Measurements from ENCODE around the gene GARRE1.

GARRE1 gene

GRCh38 chr19:34218818-34219164 is 35.6 kb upstream of the GARRE1 start (continued):
- TF ChIP-seq RARB (CRISPR knock-in tag; IDR thresholded peaks at IDR 0.05): no peak

GRCh38 chr19:34220472-34221063 is 33.8 kb upstream of the GARRE1 start:
- TF ChIP-seq ESRRG (CRISPR knock-in tag; IDR thresholded peaks at IDR 0.05): no peak
- TF ChIP-seq, protein P1, sequence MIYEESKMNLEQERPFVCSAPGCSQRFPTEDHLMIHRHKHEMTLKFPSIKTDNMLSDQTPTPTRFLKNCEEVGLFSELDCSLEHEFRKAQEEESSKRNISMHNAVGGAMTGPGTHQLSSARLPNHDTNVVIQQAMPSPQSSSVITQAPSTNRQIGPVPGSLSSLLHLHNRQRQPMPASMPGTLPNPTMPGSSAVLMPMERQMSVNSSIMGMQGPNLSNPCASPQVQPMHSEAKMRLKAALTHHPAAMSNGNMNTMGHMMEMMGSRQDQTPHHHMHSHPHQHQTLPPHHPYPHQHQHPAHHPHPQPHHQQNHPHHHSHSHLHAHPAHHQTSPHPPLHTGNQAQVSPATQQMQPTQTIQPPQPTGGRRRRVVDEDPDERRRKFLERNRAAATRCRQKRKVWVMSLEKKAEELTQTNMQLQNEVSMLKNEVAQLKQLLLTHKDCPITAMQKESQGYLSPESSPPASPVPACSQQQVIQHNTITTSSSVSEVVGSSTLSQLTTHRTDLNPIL (CRISPR knock-in tag; IDR thresholded peaks at IDR 0.05; ENCODE audit: low read depth): no peak
- no peak for TF ChIP-seq BACH2 (CRISPR knock-in tag; IDR thresholded peaks at IDR 0.05; ENCODE audit: borderline replicate concordance)
- no peak for TF ChIP-seq PATZ1 (CRISPR knock-in tag; IDR thresholded peaks at IDR 0.05; ENCODE audit: borderline replicate concordance)
- TF ChIP-seq TCF4 (CRISPR knock-in tag; IDR thresholded peaks at IDR 0.05; ENCODE audit: borderline replicate concordance): no peak
- TF ChIP-seq ISL1 (CRISPR knock-in tag; IDR thresholded peaks at IDR 0.05): no peak
- no peak for TF ChIP-seq CSDC2 (CRISPR knock-in tag; IDR thresholded peaks at IDR 0.05)
- no peak for TF ChIP-seq CSRNP3 (CRISPR knock-in tag; IDR thresholded peaks at IDR 0.05)
- TF ChIP-seq, protein P2, sequence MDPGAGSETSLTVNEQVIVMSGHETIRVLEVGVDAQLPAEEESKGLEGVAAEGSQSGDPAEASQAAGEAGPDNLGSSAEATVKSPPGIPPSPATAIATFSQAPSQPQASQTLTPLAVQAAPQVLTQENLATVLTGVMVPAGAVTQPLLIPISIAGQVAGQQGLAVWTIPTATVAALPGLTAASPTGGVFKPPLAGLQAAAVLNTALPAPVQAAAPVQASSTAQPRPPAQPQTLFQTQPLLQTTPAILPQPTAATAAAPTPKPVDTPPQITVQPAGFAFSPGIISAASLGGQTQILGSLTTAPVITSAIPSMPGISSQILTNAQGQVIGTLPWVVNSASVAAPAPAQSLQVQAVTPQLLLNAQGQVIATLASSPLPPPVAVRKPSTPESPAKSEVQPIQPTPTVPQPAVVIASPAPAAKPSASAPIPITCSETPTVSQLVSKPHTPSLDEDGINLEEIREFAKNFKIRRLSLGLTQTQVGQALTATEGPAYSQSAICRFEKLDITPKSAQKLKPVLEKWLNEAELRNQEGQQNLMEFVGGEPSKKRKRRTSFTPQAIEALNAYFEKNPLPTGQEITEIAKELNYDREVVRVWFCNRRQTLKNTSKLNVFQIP (CRISPR knock-in tag; IDR thresholded peaks at IDR 0.05; ENCODE audit: borderline replicate concordance, low read depth): no peak
- no peak for TF ChIP-seq ZNF70 (CRISPR knock-in tag; IDR thresholded peaks at IDR 0.05)
- TF ChIP-seq PPARA (CRISPR knock-in tag; IDR thresholded peaks at IDR 0.05; ENCODE audit: borderline replicate concordance): no peak
- no peak for TF ChIP-seq ZNF565 (CRISPR knock-in tag; conservative IDR thresholded peaks at IDR 0.05; ENCODE audit: low read depth)
- TF ChIP-seq OSR1 (CRISPR knock-in tag; IDR thresholded peaks at IDR 0.05): no peak
- TF ChIP-seq GLIS3 (CRISPR knock-in tag; IDR thresholded peaks at IDR 0.05): no peak
- TF ChIP-seq ARNTL (CRISPR knock-in tag; IDR thresholded peaks at IDR 0.05; ENCODE audit: borderline replicate concordance, low read depth): no peak
- TF ChIP-seq ZNF8 (CRISPR knock-in tag; IDR thresholded peaks at IDR 0.05): no peak
- peak; percentile 36; the same call in 2 of the 3 replicates for ATAC-seq

DNA sequence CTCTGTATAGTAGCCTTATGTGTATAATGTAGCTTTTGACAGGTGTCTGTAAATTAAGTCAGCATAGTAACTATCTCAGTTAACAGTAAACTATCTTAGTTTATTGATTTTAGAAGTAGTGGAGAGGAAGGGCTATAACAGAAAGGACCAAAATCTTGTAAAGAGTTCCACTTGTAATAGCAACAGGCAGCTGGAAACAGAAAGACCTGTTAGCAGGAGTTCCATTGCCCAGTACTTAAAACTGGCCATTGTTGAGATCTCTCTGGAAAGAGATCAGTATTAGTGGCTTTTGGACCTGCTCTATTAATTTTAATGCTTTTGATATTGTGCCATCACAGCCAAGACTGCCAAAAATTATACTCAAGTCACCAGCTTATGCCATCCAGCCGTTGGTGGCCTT is 32.0 kb upstream of the GARRE1 start:
- TF ChIP-seq OSR1 (CRISPR knock-in tag; IDR thresholded peaks at IDR 0.05) (no peak), TSHZ2 (CRISPR knock-in tag; IDR thresholded peaks at IDR 0.05) (no peak), ZC3H10 (CRISPR knock-in tag; IDR thresholded peaks at IDR 0.05) (no peak), CSRNP3 (CRISPR knock-in tag; IDR thresholded peaks at IDR 0.05) (no peak), ZNF8 (CRISPR knock-in tag; IDR thresholded peaks at IDR 0.05) (no peak), ZNF565 (CRISPR knock-in tag; conservative IDR thresholded peaks at IDR 0.05; ENCODE audit: low read depth) (no peak)
- TF ChIP-seq, protein P1 (CRISPR knock-in tag; IDR thresholded peaks at IDR 0.05; ENCODE audit: low read depth): no peak

More for the DNA sequence above, 32.0 kb upstream of the GARRE1 start:
- ATAC-seq: no peak

Data from SK-N-SH treated with all-trans-retinoic acid at 6 μM for 48 hours (cell line).